Activated naive CD8-positive, alpha-beta T cell treated with anti-CD3 and anti-CD28 coated beads, Interleukin-2, amount 10 ng/mL, durations not matched to agents 7 days and 5 days (primary cell): Measurements from ENCODE around the gene HSD17B8. TPM values are rescaled to one million over a fixed set of nuclear protein-coding genes. Genes with fewer than 3 reads are reported as not detected.
A peak's percentile ranks its signal among the peaks of the same experiment; 100 is the strongest.

Experiments
- ATAC-seq: fragments of 150-1000 bp; cut with Tn5 transposase; one replicate; pipeline ENCODE4 v1.10.0; 2021; ENCODE audit warnings: low read depth, moderate library complexity
- POLR2A ChIA-PET: fragments of 350-600 bp; sonication (Branson Sonifier 250); formaldehyde crosslinking; loops from one replicate; lab custom pipeline; 2021; ENCODE audit warnings: antibody characterized with exemption; lab: Charles Lee
- DNase-seq: peaks from one replicate; pipeline ENCODE4 v3.0.0; 2021
- H3K27ac Mint-ChIP-seq: one replicate; pipeline ENCODE4 v1.8.0; 2022; ENCODE audit warnings: mild to moderate bottlenecking, mixed read lengths
- H3K27me3 Mint-ChIP-seq: one replicate; pipeline ENCODE4 v1.8.0; 2022; ENCODE audit warnings: mild to moderate bottlenecking, moderate library complexity, mixed read lengths
- H3K36me3 Mint-ChIP-seq: one replicate; pipeline ENCODE4 v1.8.0; 2021; ENCODE audit warnings: mild to moderate bottlenecking, mixed read lengths
- H3K4me1 Mint-ChIP-seq: one replicate; pipeline ENCODE4 v1.8.0; 2021; ENCODE audit warnings: mixed read lengths
- H3K4me3 Mint-ChIP-seq: one replicate; pipeline ENCODE4 v1.8.0; 2022; ENCODE audit warnings: mild to moderate bottlenecking, moderate library complexity, mixed read lengths
- H3K9me3 Mint-ChIP-seq: one replicate; pipeline ENCODE4 v1.8.0; 2021; ENCODE audit warnings: mixed read lengths
- total RNA-seq, 2 experiments: library from RNA; stranded (reverse); gene quantifications; one replicate each; pipeline ENCODE4 v1.2.3, GENCODE V29; 2021

Gene HSD17B8
- total RNA-seq, 2 experiments from 2014 or later = 21.1 to 21.8 TPM

GRCh38 chr6:33235221-33235634 is 30.8 kb downstream of the HSD17B8 start:
- DNase-seq (no peak), ATAC-seq (no peak)
- Mint-ChIP-seq H3K9me3 (no peaks in the 10 kb centered on the region), H3K36me3 (no peaks in the 10 kb centered on the region), H3K4me3 (no peak overlapping the region), H3K27me3 (peaks cover 28% of the 10 kb centered on the region), H3K27ac (no peak overlapping the region), H3K4me1 (peaks cover 1% of the 10 kb centered on the region)
- POLR2A ChIA-PET = interaction anchor here (0.6 kb wide), 1 partner anchor 175 kb away, joined by 3 read pairs; no protein-coding TSS in a partner anchor

- Mint-ChIP-seq H3K36me3 (no peaks in the 10 kb centered on the region), H3K9me3 (no peaks in the 10 kb centered on the region), H3K4me3 (no peak overlapping the region), H3K27me3 (peaks cover 27% of the 10 kb centered on the region), H3K27ac (no peak overlapping the region), H3K4me1 (peaks cover 3% of the 10 kb centered on the region)
- ATAC-seq (no peak), DNase-seq (no peak)
- POLR2A ChIA-PET = interaction anchor here (1.0 kb wide), 1 partner anchor 19 kb away, joined by 3 read pairs; no protein-coding TSS in a partner anchor
These were observed 31.9 kb downstream of the HSD17B8 start for GRCh38 chr6:33236328-33236727.

- Mint-ChIP-seq H3K4me1 (peaks cover 4% of the 10 kb centered on the region), H3K27ac (no peak overlapping the region), H3K27me3 (peaks cover 25% of the 10 kb centered on the region), H3K4me3 (no peak overlapping the region), H3K36me3 (no peaks in the 10 kb centered on the region), H3K9me3 (no peaks in the 10 kb centered on the region)
- POLR2A ChIA-PET = interaction anchor here (1.0 kb wide), 1 partner anchor 18 kb away, joined by 3 read pairs; no protein-coding TSS in a partner anchor
- ATAC-seq (no peak), DNase-seq (no peak)
These were observed 32.4 kb downstream of the HSD17B8 start for GRCh38 chr6:33236852-33237251.

GRCh38 chr6:33237741-33238140 is 33.3 kb downstream of the HSD17B8 start:
- H3K4me3 Mint-ChIP-seq = no peak overlapping the region
- no peaks in the 10 kb centered on the region for H3K36me3 Mint-ChIP-seq
- H3K27me3 Mint-ChIP-seq = peaks cover 28% of the 10 kb centered on the region
- DNase-seq = no peak
- ATAC-seq = no peak
- POLR2A ChIA-PET = interaction anchor here (0.6 kb wide), 1 partner anchor 18 kb away, joined by 6 read pairs; no protein-coding TSS in a partner anchor
- no peak overlapping the region for H3K27ac Mint-ChIP-seq
- H3K4me1 Mint-ChIP-seq = peaks cover 11% of the 10 kb centered on the region
- H3K9me3 Mint-ChIP-seq = no peaks in the 10 kb centered on the region

- H3K4me1 Mint-ChIP-seq = peaks cover 14% of the 10 kb centered on the region
- peak overlapping the region; percentile 36 for H3K27ac Mint-ChIP-seq
- POLR2A ChIA-PET = interaction anchor here (0.6 to 1.3 kb wide), 2 partner anchors 20 to 36 kb away, joined by 3 to 4 read pairs; no protein-coding TSS in a partner anchor
- no peak for DNase-seq
- ATAC-seq = peak; percentile 72
- H3K27me3 Mint-ChIP-seq = peaks cover 28% of the 10 kb centered on the region
- no peaks in the 10 kb centered on the region for H3K9me3 Mint-ChIP-seq
- H3K36me3 Mint-ChIP-seq = no peaks in the 10 kb centered on the region
- H3K4me3 Mint-ChIP-seq = peak overlapping the region; percentile 53
These were observed 37.5 kb downstream of the HSD17B8 start for GRCh38 chr6:33241968-33242367.

- no peak overlapping the region for H3K27ac Mint-ChIP-seq
- POLR2A ChIA-PET = no interaction called here
- H3K4me3 Mint-ChIP-seq = no peak overlapping the region
- peaks cover 18% of the 10 kb centered on the region for H3K4me1 Mint-ChIP-seq
- ATAC-seq (no peak), DNase-seq (no peak)
- no peaks in the 10 kb centered on the region for H3K9me3 Mint-ChIP-seq
- H3K27me3 Mint-ChIP-seq = peaks cover 18% of the 10 kb centered on the region
- no peaks in the 10 kb centered on the region for H3K36me3 Mint-ChIP-seq
These were observed 39.0 kb downstream of the HSD17B8 start for GRCh38 chr6:33243476-33243875.

GRCh38 chr6:33247977-33248642 is 43.7 kb downstream of the HSD17B8 start:
- no peaks in the 10 kb centered on the region for H3K9me3 Mint-ChIP-seq

GRCh38 chr6:33248643-33248931 is 44.1 kb downstream of the HSD17B8 start:
- peak overlapping the region; percentile 91 for H3K27ac Mint-ChIP-seq
- H3K4me1 Mint-ChIP-seq = peaks cover 26% of the 10 kb centered on the region
- peaks cover 14% of the 10 kb centered on the region for H3K36me3 Mint-ChIP-seq
- POLR2A ChIA-PET = interaction anchor here (0.8 to 4.1 kb wide), 16 partner anchors 9 to 277 kb away, joined by 3 to 39 read pairs (median 6); partner anchors contain the start of genes B3GALT4, PFDN6, RING1 and RPS18
- DNase-seq (no peak), ATAC-seq (no peak)
- peak overlapping the region; percentile 87 for H3K4me3 Mint-ChIP-seq
- H3K27me3 Mint-ChIP-seq = peaks cover 6% of the 10 kb centered on the region
- no peaks in the 10 kb centered on the region for H3K9me3 Mint-ChIP-seq

More at GRCh38 chr6:33247977-33248642, 43.7 kb downstream of the HSD17B8 start:
- H3K4me1 Mint-ChIP-seq = peaks cover 29% of the 10 kb centered on the region
- H3K4me3 Mint-ChIP-seq = peak overlapping the region; percentile 87
- ATAC-seq = peak; percentile 31
- H3K36me3 Mint-ChIP-seq = peaks cover 14% of the 10 kb centered on the region
- POLR2A ChIA-PET = interaction anchor here (0.7 to 4.1 kb wide), 15 partner anchors 8 to 277 kb away, joined by 3 to 39 read pairs (median 5); partner anchors contain the start of genes B3GALT4, RING1, RPS18 and RXRB
- peaks cover 8% of the 10 kb centered on the region for H3K27me3 Mint-ChIP-seq
- peak; percentile 92 for DNase-seq
- peak overlapping the region; percentile 91 for H3K27ac Mint-ChIP-seq

- H3K27me3 Mint-ChIP-seq = peaks cover 6% of the 10 kb centered on the region
These were observed 44.7 kb downstream of the HSD17B8 start for GRCh38 chr6:33248932-33249731.

GRCh38 chr6:33249732-33250630 is 45.5 kb downstream of the HSD17B8 start:
- peaks cover 26% of the 10 kb centered on the region for H3K4me1 Mint-ChIP-seq
- POLR2A ChIA-PET = interaction anchor here (0.5 to 4.1 kb wide), 15 partner anchors 10 to 279 kb away, joined by 3 to 39 read pairs (median 6); partner anchors contain the start of genes B3GALT4, HSD17B8, PFDN6 and RING1
- ATAC-seq (peak; percentile 0), DNase-seq (no peak)
- H3K4me3 Mint-ChIP-seq = peak overlapping the region; percentile 87
- no peaks in the 10 kb centered on the region for H3K9me3 Mint-ChIP-seq
- H3K27me3 Mint-ChIP-seq = peaks cover 6% of the 10 kb centered on the region
- H3K27ac Mint-ChIP-seq = peak overlapping the region; percentile 91
- peaks cover 14% of the 10 kb centered on the region for H3K36me3 Mint-ChIP-seq

More at GRCh38 chr6:33248932-33249731, 44.7 kb downstream of the HSD17B8 start:
- H3K9me3 Mint-ChIP-seq = no peaks in the 10 kb centered on the region
- peak overlapping the region; percentile 91 for H3K27ac Mint-ChIP-seq
- peak overlapping the region; percentile 87 for H3K4me3 Mint-ChIP-seq
- peak; percentile 92 for DNase-seq
- H3K36me3 Mint-ChIP-seq = peaks cover 14% of the 10 kb centered on the region
- peak; percentile 94 for ATAC-seq
- H3K4me1 Mint-ChIP-seq = peaks cover 26% of the 10 kb centered on the region
- POLR2A ChIA-PET = interaction anchor here (1.0 to 4.1 kb wide), 19 partner anchors 9 to 278 kb away, joined by 3 to 39 read pairs (median 6); partner anchors contain the start of genes B3GALT4, HSD17B8, PFDN6 and RING1

- Mint-ChIP-seq H3K4me3 (peak overlapping the region; percentile 87), H3K9me3 (no peaks in the 10 kb centered on the region), H3K27me3 (peaks cover 6% of the 10 kb centered on the region), H3K27ac (peak overlapping the region; percentile 91), H3K36me3 (peaks cover 14% of the 10 kb centered on the region), H3K4me1 (peaks cover 26% of the 10 kb centered on the region)
- DNase-seq (no peak), ATAC-seq (no peak)
- POLR2A ChIA-PET = interaction anchor here (0.6 to 4.1 kb wide), 6 partner anchors 9 to 199 kb away, joined by 3 to 39 read pairs (median 20); partner anchors contain the start of genes B3GALT4, HSD17B8, RING1 and RPS18
These were observed 46.3 kb downstream of the HSD17B8 start for GRCh38 chr6:33250731-33251130.

- H3K27ac Mint-ChIP-seq = no peak overlapping the region
- H3K9me3 Mint-ChIP-seq = no peaks in the 10 kb centered on the region
- H3K4me3 Mint-ChIP-seq = peak overlapping the region; percentile 32
- POLR2A ChIA-PET = interaction anchor here (0.7 to 4.1 kb wide), 5 partner anchors 9 to 141 kb away, joined by 3 to 39 read pairs (median 15); partner anchors contain the start of genes B3GALT4, RING1, RPS18 and VPS52
- peaks cover 2% of the 10 kb centered on the region for H3K27me3 Mint-ChIP-seq
- no peak for DNase-seq
- H3K36me3 Mint-ChIP-seq = peaks cover 14% of the 10 kb centered on the region
- H3K4me1 Mint-ChIP-seq = peaks cover 26% of the 10 kb centered on the region
- no peak for ATAC-seq
These were observed 47.0 kb downstream of the HSD17B8 start for GRCh38 chr6:33251395-33252012.
